AG10803 (cell line): Measurements from ENCODE around the gene IP6K3.
A peak's percentile ranks its signal among the peaks of the same experiment; 100 is the strongest.

Experiments
- DNase-seq: peaks from one replicate; pipeline ENCODE4 v3.0.0; 2010; ENCODE audit warnings: low read depth
- H3K4me3 ChIP-seq: 2 replicates; pipeline ENCODE4 v1.5.1; 2011; ENCODE audit warnings: mild to moderate bottlenecking, low read length, control low read depth
- TF ChIP-seq, protein P1 (sequence below): conservative IDR thresholded peaks from 2 replicates; pipeline ENCODE4 v1.5.1; 2011; ENCODE audit warnings: mild to moderate bottlenecking, low read length, control low read depth, inconsistent platforms

The IP6K3 gene

DNA sequence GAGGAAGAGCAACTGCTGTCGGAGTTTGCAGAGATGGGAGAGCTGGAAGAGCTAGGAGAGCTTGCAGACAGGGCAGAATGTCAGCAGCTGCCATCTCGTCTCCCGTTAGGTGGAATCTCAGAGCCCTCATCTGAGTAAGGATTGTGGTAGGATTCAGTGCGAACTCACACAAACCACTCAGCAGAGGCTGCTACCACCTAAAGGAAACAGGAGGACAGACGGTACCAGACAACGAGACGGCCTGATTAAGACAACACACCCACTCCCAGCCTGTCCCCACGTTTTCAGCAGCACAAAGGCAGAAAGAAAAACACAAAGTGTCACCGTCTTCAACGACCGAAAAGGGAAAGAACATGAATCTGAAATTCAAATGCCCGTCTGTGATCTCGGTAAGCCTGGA lies 38.1 kb upstream of the IP6K3 start:
- DNase-seq: no peak
- no peak overlapping the region for H3K4me3 ChIP-seq
- TF ChIP-seq, protein P1, sequence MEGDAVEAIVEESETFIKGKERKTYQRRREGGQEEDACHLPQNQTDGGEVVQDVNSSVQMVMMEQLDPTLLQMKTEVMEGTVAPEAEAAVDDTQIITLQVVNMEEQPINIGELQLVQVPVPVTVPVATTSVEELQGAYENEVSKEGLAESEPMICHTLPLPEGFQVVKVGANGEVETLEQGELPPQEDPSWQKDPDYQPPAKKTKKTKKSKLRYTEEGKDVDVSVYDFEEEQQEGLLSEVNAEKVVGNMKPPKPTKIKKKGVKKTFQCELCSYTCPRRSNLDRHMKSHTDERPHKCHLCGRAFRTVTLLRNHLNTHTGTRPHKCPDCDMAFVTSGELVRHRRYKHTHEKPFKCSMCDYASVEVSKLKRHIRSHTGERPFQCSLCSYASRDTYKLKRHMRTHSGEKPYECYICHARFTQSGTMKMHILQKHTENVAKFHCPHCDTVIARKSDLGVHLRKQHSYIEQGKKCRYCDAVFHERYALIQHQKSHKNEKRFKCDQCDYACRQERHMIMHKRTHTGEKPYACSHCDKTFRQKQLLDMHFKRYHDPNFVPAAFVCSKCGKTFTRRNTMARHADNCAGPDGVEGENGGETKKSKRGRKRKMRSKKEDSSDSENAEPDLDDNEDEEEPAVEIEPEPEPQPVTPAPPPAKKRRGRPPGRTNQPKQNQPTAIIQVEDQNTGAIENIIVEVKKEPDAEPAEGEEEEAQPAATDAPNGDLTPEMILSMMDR: no peak

DNA sequence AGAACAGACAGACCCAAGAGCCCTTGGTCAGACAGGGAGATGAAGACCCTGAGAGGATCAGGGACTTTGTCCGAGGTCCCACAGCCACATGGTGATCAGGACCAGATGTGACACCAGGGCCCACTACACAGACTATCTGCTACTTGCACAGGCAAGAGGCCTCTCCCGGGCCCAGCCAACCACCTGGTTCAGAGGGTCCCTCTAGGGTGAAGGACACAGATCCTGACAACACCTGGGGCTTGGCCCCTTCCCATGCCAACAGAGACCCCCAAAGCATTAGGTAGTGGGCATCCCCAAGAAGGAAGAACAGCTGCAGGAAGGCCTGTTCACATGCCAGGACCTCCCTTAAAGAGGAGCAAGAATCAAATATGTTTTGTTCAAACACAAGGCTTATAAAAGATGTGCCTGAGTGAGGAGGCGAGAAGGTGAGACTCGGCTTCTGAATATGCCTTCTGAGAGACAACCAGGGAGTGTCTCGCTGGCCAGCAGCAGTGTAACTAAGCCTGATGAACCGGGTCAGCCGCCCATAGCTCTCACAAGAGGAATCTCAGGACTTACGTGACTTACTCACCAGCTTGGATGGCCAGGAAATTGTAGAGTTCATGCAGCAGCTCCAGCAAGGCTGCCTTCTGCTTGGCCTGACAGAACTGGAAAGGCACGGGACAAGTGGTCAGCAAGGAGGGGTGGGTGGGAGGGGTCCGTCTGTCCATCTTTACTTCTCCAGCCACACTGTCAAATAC lies 37.2 kb upstream of the IP6K3 start:
- DNase-seq: no peak
- no peak overlapping the region for H3K4me3 ChIP-seq
- TF ChIP-seq, protein P1: no peak

DNA sequence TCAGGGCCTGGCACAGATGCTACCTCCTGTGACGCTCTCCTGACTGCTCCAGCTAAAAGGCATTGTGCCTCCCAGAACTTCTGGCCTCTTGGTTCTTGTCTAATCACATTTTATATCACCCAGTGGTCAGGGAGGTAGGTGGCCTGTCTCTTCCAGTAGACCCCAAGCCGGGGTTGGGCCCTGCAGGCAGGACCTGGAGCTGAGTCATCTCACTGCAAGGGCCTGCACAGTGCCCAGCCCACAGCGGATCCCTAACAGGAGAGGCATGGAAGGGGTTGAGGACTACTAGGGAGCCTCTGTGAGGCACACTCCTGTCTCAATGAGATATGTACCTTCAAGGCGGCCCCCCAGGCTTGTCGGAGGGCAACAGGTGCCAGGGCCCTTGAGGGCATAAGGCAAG lies 35.9 kb upstream of the IP6K3 start:
- TF ChIP-seq, protein P1: no peak
- no peak for DNase-seq
- no peak overlapping the region for H3K4me3 ChIP-seq

DNA sequence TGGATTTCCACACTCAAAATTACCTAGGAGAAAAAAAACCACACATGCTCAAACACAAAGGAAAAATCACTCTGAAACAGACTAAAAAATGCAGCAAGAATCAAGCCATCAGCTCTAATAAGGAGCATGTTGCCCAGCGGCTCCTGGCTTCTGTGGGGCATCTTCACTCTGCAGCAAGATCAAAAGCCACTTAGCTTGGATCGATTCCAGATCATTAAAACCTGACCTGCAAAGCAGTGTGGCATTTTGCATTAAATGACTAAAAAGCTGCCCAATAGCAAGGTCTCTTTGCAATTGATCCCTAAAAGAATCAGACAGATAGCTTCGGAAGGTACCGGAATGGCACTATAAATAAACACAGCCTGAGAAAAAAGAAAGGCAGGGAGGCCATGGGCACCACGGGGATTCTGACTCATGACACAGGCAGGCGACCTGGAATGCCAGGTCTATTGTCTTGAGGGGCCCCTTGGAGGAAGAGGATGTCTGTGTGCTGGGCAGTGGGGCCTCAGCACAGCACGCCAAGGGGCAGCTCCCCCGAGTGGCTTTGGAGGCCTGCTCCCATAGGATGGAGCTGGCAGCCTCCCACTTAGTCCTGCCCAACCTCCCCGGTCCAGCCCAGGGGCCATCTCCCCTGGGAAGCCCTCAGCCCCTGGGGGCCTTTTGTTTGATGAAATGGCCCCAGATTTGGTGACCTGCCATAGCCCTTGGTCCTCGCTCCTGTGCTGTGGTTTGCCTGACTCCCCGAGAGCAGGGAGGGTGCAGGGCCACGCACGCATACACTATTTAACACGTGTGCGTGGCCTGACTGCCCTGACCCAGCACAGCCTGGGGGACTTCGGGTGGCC lies 34.6 kb upstream of the IP6K3 start:
- no peak overlapping the region for H3K4me3 ChIP-seq
- DNase-seq: peak; percentile 60
- TF ChIP-seq, protein P1: no peak

DNA sequence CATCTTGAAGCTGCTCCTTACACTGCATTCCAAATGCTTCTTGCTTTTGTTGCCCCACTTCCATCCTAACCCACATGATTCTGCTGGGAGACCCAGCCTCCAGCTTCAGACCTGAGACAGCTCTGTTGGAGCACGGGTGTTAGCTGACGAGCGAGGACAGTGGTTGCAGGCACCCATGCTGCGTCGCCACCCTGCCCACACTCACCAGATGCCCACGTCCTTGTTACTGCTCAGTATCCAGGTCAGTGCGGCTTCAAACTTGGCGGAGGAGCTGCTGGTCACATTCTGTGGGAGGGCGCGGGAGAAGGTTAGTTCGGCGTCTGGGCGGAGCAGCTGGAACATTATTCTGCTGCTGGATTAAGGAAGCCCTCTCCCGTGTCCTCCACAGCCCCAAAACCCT lies 33.2 kb upstream of the IP6K3 start:
- H3K4me3 ChIP-seq: no peak overlapping the region
- no peak for DNase-seq
- TF ChIP-seq, protein P1: no peak

DNA sequence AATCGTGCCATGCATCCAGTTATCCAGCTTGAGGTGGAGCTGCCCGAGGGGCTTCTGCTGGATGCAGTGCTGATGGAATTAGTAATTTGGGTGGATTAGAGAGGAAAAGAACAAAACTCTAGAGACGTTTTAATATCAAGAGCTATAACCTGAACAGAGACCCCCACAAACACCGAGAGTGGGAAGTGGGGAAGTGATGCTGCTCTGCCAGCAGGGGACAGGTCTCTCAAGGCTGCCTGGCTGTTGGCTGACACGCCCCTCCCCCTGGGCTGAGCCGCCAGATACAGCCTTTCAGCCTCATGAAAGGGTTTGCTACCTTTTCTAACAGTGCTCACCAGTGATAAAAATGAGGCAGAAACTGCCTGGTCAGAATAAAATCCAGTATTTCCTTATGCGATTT lies 32.6 kb upstream of the IP6K3 start:
- DNase-seq: no peak
- no peak overlapping the region for H3K4me3 ChIP-seq
- TF ChIP-seq, protein P1: 0 out of 2 replicates have a peak, but pooled peaks have one; percentile 13
